Tibial nerve (tissue), 4 donors: ENCODE results near the gene CT45A8. TPM values are rescaled to one million over a fixed set of nuclear protein-coding genes. Genes with fewer than 3 reads are reported as not detected.
"Not testable (repeated sequence)": the region's sequence is repeated elsewhere in the genome, so short reads cannot be mapped to it uniquely, and the experiment has no call there.

ENCODE experiments used
- DNase-seq, 2 donors: peaks; one replicate each; pipeline ENCODE4 v3.0.0-alpha.2; 2019; ENCODE audit warnings: low spot score in 2 of 2
- H3K27ac ChIP-seq, 4 donors: fragments of 200-600 bp; sonication (generic) in 3 of 4; one replicate each; pipeline ENCODE4 v1.5.1; 2017 to 2019; ENCODE audit warnings: mild to moderate bottlenecking in 1 of 4
- H3K27me3 ChIP-seq, 2 donors: fragments of 200-600 bp; sonication (generic) in 1 of 2; one replicate each; pipeline versions ENCODE4 v1.5.1 to v1.6.0; 2017 to 2019
- H3K36me3 ChIP-seq, 3 donors: fragments of 200-600 bp; sonication (generic); one replicate each; pipeline ENCODE4 v1.5.1; 2018 to 2019
- H3K4me1 ChIP-seq, 4 donors: fragments of 200-600 bp; sonication (generic) in 3 of 4; one replicate each; pipeline ENCODE4 v1.5.1; 2017 to 2019
- H3K4me3 ChIP-seq, 4 donors: fragments of 200-600 bp; sonication (generic) in 3 of 4; one replicate each; pipeline ENCODE4 v1.5.1; 2017 to 2019; ENCODE audit warnings: mild to moderate bottlenecking in 1 of 4, moderate library complexity in 1 of 4
- H3K9me3 ChIP-seq, 4 donors: fragments of 200-600 bp; sonication (generic) in 3 of 4; one replicate each; pipeline ENCODE4 v1.5.1; 2017 to 2019
- WGBS, 2 donors: methylation state at CpG; one replicate each; pipeline ENCODE4 v1.1.5; 2018; 5-methylcytosine and 5-hydroxymethylcytosine counted together
- total RNA-seq, 4 donors: library from RNA; depleted of rRNA; stranded (reverse); fragments of >200 nt; gene quantifications; one replicate each; pipeline ENCODE4 v1.1.0, GENCODE V29; 2016

The CT45A8 gene
- total RNA-seq, 4 donors from 2014 or later: not detected

DNA sequence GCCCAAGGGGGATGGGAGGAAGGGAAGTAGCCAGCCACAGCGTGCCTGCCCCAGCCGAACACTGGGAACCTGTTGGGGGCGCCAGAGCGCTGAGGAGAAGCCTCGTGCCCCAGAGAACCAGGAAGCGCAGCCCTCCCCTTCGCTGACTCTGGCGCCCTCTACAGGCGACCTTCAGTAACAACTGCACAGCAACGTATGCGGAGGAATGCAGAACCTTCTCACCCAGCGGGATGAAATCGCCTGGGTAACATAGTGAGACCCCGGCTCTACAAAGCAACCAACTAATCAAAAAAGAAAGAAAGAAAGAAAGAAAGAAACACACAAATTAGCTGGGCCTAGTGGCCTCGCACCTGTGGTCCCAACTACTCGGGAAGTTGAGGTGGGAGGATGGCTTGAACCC, 51.7 kb downstream of the CT45A8 start, which contains the start of gene CT45A6:
Gene CT45A6, minus strand, starts transcription at position 101 of the 400 bp plus-strand sequence. CDS start 3,794 bp downstream, outside the sequence.
- no CpG with 5 or more reads among the region's 16 CpGs for WGBS, 2 donors
- not testable (repeated sequence) for H3K9me3 ChIP-seq, H3K4me3 ChIP-seq, H3K27me3 ChIP-seq, H3K4me1 ChIP-seq, H3K27ac ChIP-seq, DNase-seq, H3K36me3 ChIP-seq

Other genes starting within 250 kb of the CT45A8 start
- not detected for gene CT45A1, start 140.9 kb downstream of the CT45A8 start, total RNA-seq
- gene CT45A3, start 86.3 kb downstream of the CT45A8 start, total RNA-seq: not detected
- not detected for gene CT45A5, start 69.0 kb downstream of the CT45A8 start, total RNA-seq
- gene CT45A6, start 51.8 kb downstream of the CT45A8 start, total RNA-seq: not detected
- not detected for gene CT45A2, start 34.5 kb downstream of the CT45A8 start, total RNA-seq
- not detected for gene CT45A7, start 17.3 kb downstream of the CT45A8 start, total RNA-seq
- not detected for gene CT45A9, start 17.3 kb upstream of the CT45A8 start, total RNA-seq
- not detected for gene CT45A10, start 38.9 kb upstream of the CT45A8 start, total RNA-seq
- gene SAGE1, start 39.2 kb upstream of the CT45A8 start, total RNA-seq: not detected
- gene MMGT1, start 119.5 kb upstream of the CT45A8 start, total RNA-seq: 10 to 100 TPM; 24.1 to 31.6 (median 28.3) TPM
- 10 to 100 TPM; 12.9 to 23.9 (median 18.7) TPM for gene SLC9A6, start 130.9 kb upstream of the CT45A8 start, total RNA-seq